Measurements from ENCODE around the gene STAU1.

DNA sequence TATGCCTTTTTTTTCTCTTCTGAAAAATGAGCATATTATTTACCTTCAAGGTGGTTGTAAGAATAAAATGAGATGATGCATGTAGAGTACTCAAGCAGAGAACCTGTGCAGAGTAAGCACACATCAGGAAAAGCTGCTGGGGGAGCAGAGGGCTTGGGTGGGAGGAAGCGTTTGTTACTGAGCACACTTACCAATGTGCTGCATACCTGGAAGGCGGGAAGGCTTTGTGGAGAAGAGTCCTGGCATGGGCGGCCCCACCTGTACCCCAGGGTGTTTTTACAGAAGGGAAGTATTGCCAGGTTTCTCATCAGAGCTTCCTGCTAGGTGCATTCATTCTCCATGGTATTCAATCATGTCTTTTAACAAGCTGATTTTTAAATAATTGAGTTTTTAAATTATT is 89.1 kb downstream of the STAU1 start:
- TF ChIP-seq, protein P1, sequence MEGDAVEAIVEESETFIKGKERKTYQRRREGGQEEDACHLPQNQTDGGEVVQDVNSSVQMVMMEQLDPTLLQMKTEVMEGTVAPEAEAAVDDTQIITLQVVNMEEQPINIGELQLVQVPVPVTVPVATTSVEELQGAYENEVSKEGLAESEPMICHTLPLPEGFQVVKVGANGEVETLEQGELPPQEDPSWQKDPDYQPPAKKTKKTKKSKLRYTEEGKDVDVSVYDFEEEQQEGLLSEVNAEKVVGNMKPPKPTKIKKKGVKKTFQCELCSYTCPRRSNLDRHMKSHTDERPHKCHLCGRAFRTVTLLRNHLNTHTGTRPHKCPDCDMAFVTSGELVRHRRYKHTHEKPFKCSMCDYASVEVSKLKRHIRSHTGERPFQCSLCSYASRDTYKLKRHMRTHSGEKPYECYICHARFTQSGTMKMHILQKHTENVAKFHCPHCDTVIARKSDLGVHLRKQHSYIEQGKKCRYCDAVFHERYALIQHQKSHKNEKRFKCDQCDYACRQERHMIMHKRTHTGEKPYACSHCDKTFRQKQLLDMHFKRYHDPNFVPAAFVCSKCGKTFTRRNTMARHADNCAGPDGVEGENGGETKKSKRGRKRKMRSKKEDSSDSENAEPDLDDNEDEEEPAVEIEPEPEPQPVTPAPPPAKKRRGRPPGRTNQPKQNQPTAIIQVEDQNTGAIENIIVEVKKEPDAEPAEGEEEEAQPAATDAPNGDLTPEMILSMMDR (optimal IDR thresholded peaks at IDR 0.05 in 1 of 3, IDR thresholded peaks at IDR 0.05 in 1 of 3, conservative IDR thresholded peaks at IDR 0.05 in 1 of 3; ENCODE audit: extremely low read depth in 1 of 3, insufficient read depth in 2 of 3, low read length in 3 of 3), result no peak
- TF ChIP-seq EZH2 (IDR thresholded peaks at IDR 0.05; ENCODE audit: low read length), result no peak
